Neuronal stem cell (in vitro differentiated cells): ENCODE measurements around the gene LSM12.

Experiments
- DNase-seq: peaks from one replicate; pipeline ENCODE4 v3.0.0-alpha.2; 2013; ENCODE audit warnings: low spot score
- H2AFZ ChIP-seq: one replicate; pipeline ENCODE4 v1.6.1; 2013; ENCODE audit warnings: mild to moderate bottlenecking, low read length, inconsistent platforms
- H2AK5ac ChIP-seq: 2 replicates; pipeline ENCODE4 v1.6.1; 2013; ENCODE audit warnings: low read depth, mild to moderate bottlenecking, inconsistent platforms, low read length, moderate library complexity, mixed read lengths
- H2BK120ac ChIP-seq: 2 replicates; pipeline ENCODE4 v1.6.1; 2013; ENCODE audit warnings: low read depth, mild to moderate bottlenecking, inconsistent platforms, low read length, moderate library complexity, mixed read lengths
- H2BK12ac ChIP-seq: one replicate; pipeline ENCODE4 v1.6.1; 2013; ENCODE audit warnings: low read length, inconsistent platforms
- H2BK15ac ChIP-seq: 2 replicates; pipeline ENCODE4 v1.6.1; 2013; ENCODE audit warnings: mild to moderate bottlenecking, low read length, inconsistent platforms, mixed read lengths
- H2BK5ac ChIP-seq: one replicate; pipeline ENCODE4 v1.6.1; 2013; ENCODE audit warnings: inconsistent platforms, mild to moderate bottlenecking, low read length, moderate library complexity
- H3K14ac ChIP-seq: one replicate; pipeline ENCODE4 v1.6.1; 2013; ENCODE audit warnings: low read length, inconsistent platforms
- H3K18ac ChIP-seq: 2 replicates; pipeline ENCODE4 v1.6.1; 2013; ENCODE audit warnings: low read length, inconsistent platforms
- H3K23ac ChIP-seq: 2 replicates; pipeline ENCODE4 v1.6.1; 2013; ENCODE audit warnings: low read depth, mild to moderate bottlenecking, mixed read lengths, low read length, inconsistent platforms; ENCODE audit not compliant: poor library complexity
- H3K27ac ChIP-seq: replicated peaks from 3 replicates; pipeline ENCODE4 v1.5.1; 2013; ENCODE audit warnings: low read length, inconsistent platforms
- H3K27me3 ChIP-seq, 3 experiments: 2 replicates each; pipeline ENCODE4 v1.6.1; 2013; ENCODE audit warnings: low read length in 3 of 3, mild to moderate bottlenecking in 2 of 3, inconsistent platforms in 1 of 3, low read depth in 1 of 3, mixed read lengths in 1 of 3, moderate library complexity in 1 of 3; ENCODE audit not compliant: control insufficient read depth in 3 of 3, insufficient read depth in 3 of 3
- H3K36me3 ChIP-seq, 2 donors: replicated peaks in 1 of 2; 2 replicates each; pipeline ENCODE4 v1.6.1; 2013; ENCODE audit warnings: low read length in 2 of 2; ENCODE audit not compliant: control insufficient read depth in 2 of 2, insufficient read depth in 2 of 2
- H3K4ac ChIP-seq: 2 replicates; pipeline ENCODE4 v1.6.1; 2013; ENCODE audit warnings: inconsistent platforms, mild to moderate bottlenecking, low read length, moderate library complexity
- H3K4me1 ChIP-seq, 2 donors: 1 replicate in 1 of 2; 2 replicates in 1 of 2; pipeline ENCODE4 v1.6.1; 2013; ENCODE audit warnings: low read length in 2 of 2, low read depth in 1 of 2; ENCODE audit not compliant: control insufficient read depth in 2 of 2, insufficient read depth in 1 of 2
- H3K4me2 ChIP-seq: one replicate; pipeline ENCODE4 v1.6.1; 2013; ENCODE audit warnings: mild to moderate bottlenecking, low read length, inconsistent platforms; ENCODE audit not compliant: insufficient read depth, poor library complexity, severe bottlenecking
- H3K4me3 ChIP-seq, 2 donors: 2 replicates each; pipeline ENCODE4 v1.5.1; 2013; ENCODE audit warnings: low read length in 2 of 2, mild to moderate bottlenecking in 2 of 2, inconsistent platforms in 1 of 2, moderate library complexity in 1 of 2
- H3K79me1 ChIP-seq: one replicate; pipeline ENCODE4 v1.6.1; 2013; ENCODE audit warnings: low read depth, mild to moderate bottlenecking, inconsistent platforms, low read length, moderate library complexity
- H3K9ac ChIP-seq: one replicate; pipeline ENCODE4 v1.6.1; 2013; ENCODE audit warnings: mild to moderate bottlenecking, low read depth, low read length, inconsistent platforms; ENCODE audit not compliant: poor library complexity
- H3K9me3 ChIP-seq, 2 donors: replicated peaks in 1 of 2; 2 replicates each; pipeline versions ENCODE3 to v1.6.1; 2013; ENCODE audit warnings: low read length in 2 of 2, mild to moderate bottlenecking in 2 of 2, inconsistent platforms in 1 of 2, low read depth in 1 of 2, mixed read lengths in 1 of 2, moderate library complexity in 1 of 2; ENCODE audit not compliant: control insufficient read depth in 2 of 2, insufficient read depth in 1 of 2
- H4K8ac ChIP-seq: one replicate; pipeline ENCODE4 v1.6.1; 2013; ENCODE audit warnings: low read depth, mild to moderate bottlenecking, inconsistent platforms, low read length, moderate library complexity
- H4K91ac ChIP-seq: one replicate; pipeline ENCODE4 v1.6.1; 2013; ENCODE audit warnings: low read length, low read depth, mild to moderate bottlenecking, inconsistent platforms; ENCODE audit not compliant: poor library complexity
- whole genome bisulfite sequencing, 2 donors: extraction: QIAGEN DNeasy Blood & Tissue Kit; methylation state at CpG; one replicate each; pipeline ENCODE4 v1.1.7; 2013; ENCODE audit warnings: missing lambda C conversion rate in 2 of 2, mixed read lengths in 1 of 2; ENCODE audit not compliant: insufficient read length in 2 of 2, insufficient replicate concordance in 1 of 2; ENCODE audit errors: extremely low coverage in 2 of 2; 5-methylcytosine and 5-hydroxymethylcytosine counted together

LSM12 gene

DNA sequence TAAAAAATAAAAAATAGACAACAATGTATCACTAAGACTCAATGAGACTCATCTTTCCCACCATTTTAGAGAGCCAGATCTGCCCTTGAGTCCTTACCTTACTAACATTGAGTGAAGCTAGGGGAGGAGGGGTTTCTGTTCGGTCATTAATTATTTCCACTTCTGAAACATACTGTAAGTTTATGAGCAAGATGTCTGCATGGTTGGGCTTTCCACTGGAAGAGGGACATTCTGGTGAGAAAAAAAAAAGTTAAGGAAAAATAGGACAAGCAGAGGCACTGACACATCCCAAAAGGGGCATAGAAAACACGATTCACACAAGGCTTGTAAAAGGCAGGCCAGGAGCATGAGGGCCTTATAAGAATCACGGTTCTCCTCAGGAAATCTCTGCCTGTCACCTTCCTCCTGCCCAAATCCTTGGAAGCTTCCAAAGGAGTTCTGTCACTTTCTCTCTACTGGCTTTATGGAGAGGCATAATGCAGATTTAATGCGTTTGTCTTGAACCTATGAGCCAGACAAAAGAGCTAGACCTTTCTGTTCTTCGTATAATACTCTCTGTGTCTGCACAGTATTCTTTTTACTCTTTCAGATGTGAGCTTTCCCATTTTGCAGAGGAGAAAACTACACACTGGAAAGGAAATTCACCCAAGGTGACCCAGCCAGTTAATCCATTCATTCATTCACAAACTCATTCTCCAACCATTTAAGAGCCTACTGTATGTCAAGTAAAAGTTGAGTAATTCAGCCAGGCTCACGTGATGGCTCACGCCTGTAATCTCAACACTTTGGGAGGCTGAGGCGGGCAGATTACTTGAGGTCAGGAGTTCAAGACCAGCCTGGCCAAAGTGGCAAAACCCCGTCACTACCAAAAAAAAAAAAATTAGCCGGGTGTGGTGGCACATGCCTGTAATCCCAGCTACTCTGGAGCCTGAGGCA, 2.5 kb downstream of the LSM12 start:
- Histone ChIP-seq H2AK5ac (no peak overlapping the region), H3K23ac (no peak overlapping the region), H3K79me1 (peaks cover 7% of the 10 kb centered on the region), H2BK120ac (no peak overlapping the region), H2AFZ (no peak overlapping the region), H2BK15ac (no peak overlapping the region), H3K18ac (no peak overlapping the region), H3K27me3 (no peaks in the 10 kb centered on the region), H3K4me1 (peaks cover 0 to 2% of the 10 kb centered on the region in 2 donors), H3K4ac (no peak overlapping the region), H2BK5ac (no peak overlapping the region), H3K14ac (no peak overlapping the region), H4K8ac (no peak overlapping the region), H3K9me3 (no peaks in the 10 kb centered on the region), H2BK12ac (no peak overlapping the region), H3K36me3 (peaks cover 13 to 52% of the 10 kb centered on the region in 2 donors), H3K9ac (no peak overlapping the region), H3K4me2 (no peak overlapping the region), H3K4me3 (no peak overlapping the region), H3K27ac (no peak overlapping the region), H4K91ac (no peak overlapping the region)
- DNase-seq: no peak
- WGBS, 2 donors: no CpG with 5 or more reads among the region's 10 CpGs

DNA sequence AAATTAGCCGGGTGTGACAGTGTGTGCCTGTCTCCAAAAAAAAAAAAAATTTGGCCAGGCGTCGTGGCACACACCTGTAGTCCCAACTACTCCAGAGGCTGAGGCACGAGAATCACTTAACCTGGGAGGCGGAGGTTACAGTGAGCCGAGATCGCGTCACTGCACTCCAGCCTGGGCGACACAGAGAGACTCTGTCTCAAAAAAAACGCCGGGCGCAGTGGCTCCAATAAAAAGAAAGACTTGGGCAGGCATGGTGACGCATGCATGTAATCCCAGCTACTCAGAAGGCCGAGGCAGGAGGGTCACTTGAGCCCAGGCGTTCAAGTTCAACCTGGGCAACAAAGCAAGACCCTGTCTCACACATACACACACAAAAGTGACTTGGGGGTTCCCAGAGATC, 3.6 kb downstream of the LSM12 start:
- no peak overlapping the region for H3K27ac ChIP-seq
- H3K4me3 ChIP-seq: no peak overlapping the region

DNA sequence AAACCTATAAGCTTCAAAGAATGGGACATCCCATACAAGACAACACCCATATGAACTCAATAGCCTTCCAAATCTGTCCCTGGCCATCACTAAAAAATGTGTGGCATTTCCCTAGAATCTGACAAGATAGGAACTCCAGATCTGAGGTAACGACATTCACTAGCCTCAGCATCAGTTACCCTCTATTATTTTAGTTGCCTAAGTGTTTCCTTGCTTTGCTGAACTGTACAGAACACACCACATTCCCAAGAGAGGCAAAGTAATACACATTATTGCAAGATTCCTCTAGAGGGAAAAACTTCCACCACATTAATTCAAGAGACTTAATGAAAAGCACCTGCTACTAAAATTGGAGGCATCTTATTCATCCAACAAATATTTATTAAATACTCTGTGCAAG, 5.0 kb downstream of the LSM12 start:
- WGBS, 2 donors: no CpG with 5 or more reads among the region's 1 CpG
- Histone ChIP-seq H2BK15ac (no peak overlapping the region), H3K14ac (no peak overlapping the region), H4K91ac (no peak overlapping the region), H2BK5ac (no peak overlapping the region), H3K4ac (no peak overlapping the region), H3K27me3 (no peaks in the 10 kb centered on the region), H2AFZ (no peak overlapping the region), H3K18ac (no peak overlapping the region), H2BK120ac (no peak overlapping the region), H3K4me1 (peaks cover 0 to 2% of the 10 kb centered on the region in 2 donors), H3K23ac (no peak overlapping the region), H4K8ac (no peak overlapping the region), H2BK12ac (no peak overlapping the region), H3K9me3 (no peaks in the 10 kb centered on the region), H2AK5ac (no peak overlapping the region), H3K4me2 (no peak overlapping the region), H3K79me1 (peaks cover 7% of the 10 kb centered on the region), H3K27ac (no peak overlapping the region), H3K36me3 (peaks cover 20 to 72% of the 10 kb centered on the region in 2 donors), H3K4me3 (no peak overlapping the region), H3K9ac (no peak overlapping the region)
- DNase-seq: no peak

More for the DNA sequence above, 3.6 kb downstream of the LSM12 start:
- no peak overlapping the region for H2AFZ ChIP-seq
- H4K91ac ChIP-seq: no peak overlapping the region
- peaks cover 7% of the 10 kb centered on the region for H3K79me1 ChIP-seq
- no peak overlapping the region for H2AK5ac ChIP-seq
- H2BK15ac ChIP-seq: no peak overlapping the region
- no peak overlapping the region for H3K4ac ChIP-seq
- H2BK5ac ChIP-seq: no peak overlapping the region
- H3K23ac ChIP-seq: no peak overlapping the region
- no peaks in the 10 kb centered on the region for H3K9me3 ChIP-seq
- no peaks in the 10 kb centered on the region for H3K27me3 ChIP-seq
- H3K9ac ChIP-seq: no peak overlapping the region
- H3K4me1 ChIP-seq: peaks cover 0 to 2% of the 10 kb centered on the region in 2 donors
- H3K4me2 ChIP-seq: no peak overlapping the region
- DNase-seq: no peak
- no peak overlapping the region for H4K8ac ChIP-seq
- H2BK12ac ChIP-seq: no peak overlapping the region
- no peak overlapping the region for H2BK120ac ChIP-seq
- no CpG with 5 or more reads among the region's 15 CpGs for WGBS, 2 donors
- peaks cover 20 to 60% of the 10 kb centered on the region in 2 donors for H3K36me3 ChIP-seq
- no peak overlapping the region for H3K18ac ChIP-seq
- H3K14ac ChIP-seq: no peak overlapping the region

DNA sequence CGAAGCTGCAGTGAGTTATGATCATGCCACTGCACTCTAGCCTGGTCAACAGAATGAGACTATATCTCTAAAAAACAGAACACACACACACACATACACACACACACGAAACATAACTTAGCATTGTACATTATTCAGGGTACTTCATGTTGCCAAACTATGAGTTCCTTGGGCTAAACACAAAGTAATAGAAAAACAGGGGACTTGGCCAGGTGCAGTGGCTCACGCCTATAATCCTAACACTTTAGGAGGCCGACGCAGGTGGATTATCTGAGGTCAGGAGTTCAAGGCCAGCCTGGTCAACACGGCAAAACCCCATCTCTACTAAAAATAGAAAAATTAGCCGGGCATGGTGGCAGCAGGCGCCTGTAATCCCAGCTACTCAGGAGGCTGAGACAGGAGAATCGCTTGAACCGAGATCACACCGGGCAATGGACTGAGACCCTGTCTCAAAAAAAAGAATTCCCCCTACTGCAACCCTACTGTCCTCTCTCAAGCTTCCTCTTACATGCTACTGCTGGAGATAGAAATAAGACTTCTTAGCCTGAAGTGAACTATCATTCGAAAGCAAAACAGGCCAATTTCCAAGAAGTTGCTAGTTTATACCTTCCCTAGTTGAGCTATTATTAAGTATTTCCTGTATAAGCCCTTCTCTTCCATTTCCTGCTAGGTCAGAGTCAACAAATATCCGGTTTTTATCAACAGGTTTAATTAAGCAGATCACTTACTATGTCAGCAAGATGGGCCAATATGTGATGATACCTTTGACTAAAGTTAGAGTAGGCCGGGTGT, 7.2 kb downstream of the LSM12 start:
- no peak overlapping the region for H2BK5ac ChIP-seq
- no peak overlapping the region for H2BK12ac ChIP-seq
- H3K4me1 ChIP-seq: no peaks in the 10 kb centered on the region
- no peak overlapping the region for H3K18ac ChIP-seq
- H2BK15ac ChIP-seq: no peak overlapping the region
- no peak for DNase-seq
- H3K27ac ChIP-seq: no peak overlapping the region
- no peak overlapping the region for H3K9ac ChIP-seq
- H3K79me1 ChIP-seq: peaks cover 7% of the 10 kb centered on the region
- H3K36me3 ChIP-seq: peaks cover 26 to 86% of the 10 kb centered on the region in 2 donors
- no peak overlapping the region for H3K4me3 ChIP-seq
- no peak overlapping the region for H4K91ac ChIP-seq
- no peaks in the 10 kb centered on the region for H3K27me3 ChIP-seq
- no peak overlapping the region for H3K4me2 ChIP-seq
- H3K4ac ChIP-seq: no peak overlapping the region
- H3K9me3 ChIP-seq: no peaks in the 10 kb centered on the region
- no peak overlapping the region for H2AK5ac ChIP-seq
- no CpG with 5 or more reads among the region's 14 CpGs for WGBS, 2 donors
- no peak overlapping the region for H3K23ac ChIP-seq
- H4K8ac ChIP-seq: no peak overlapping the region
- H2AFZ ChIP-seq: no peak overlapping the region
- no peak overlapping the region for H3K14ac ChIP-seq
- H2BK120ac ChIP-seq: no peak overlapping the region
